ENCODE measurements around the gene TXNRD2.

GRCh38 chr22:19851291-19852176 lies 90.1 kb downstream of the TXNRD2 start:
- no peak for TF ChIP-seq FOS (IDR thresholded peaks at IDR 0.05; ENCODE audit: low read depth, low read length)
- TF ChIP-seq CTCF (conservative IDR thresholded peaks at IDR 0.05; ENCODE audit: low read depth, low read length): no peak
- no peak for TF ChIP-seq MXI1 (IDR thresholded peaks at IDR 0.05; ENCODE audit: borderline replicate concordance, low read depth, low read length)
- no peak for TF ChIP-seq POLR2A (IDR thresholded peaks at IDR 0.05; ENCODE audit: low read depth, low read length)
- no peak for TF ChIP-seq ELK1 (IDR thresholded peaks at IDR 0.05; ENCODE audit: borderline replicate concordance, low read depth, low read length)
- no peak for TF ChIP-seq RAD21 (IDR thresholded peaks at IDR 0.05; ENCODE audit: low read length)
- no peak for TF ChIP-seq USF2 (IDR thresholded peaks at IDR 0.05; ENCODE audit: low read depth, low read length)
- no peak for TF ChIP-seq MAFK (IDR thresholded peaks at IDR 0.05; ENCODE audit: low read depth, low read length)
- TF ChIP-seq CEBPB (IDR thresholded peaks at IDR 0.05; ENCODE audit: low read depth, low read length): no peak

Data from IMR-90 (cell line).